NCI-H345 treated with DMSO at 0.1 percent for 48 hours (cell line): ENCODE results near the gene SH2D3C.
A peak's percentile ranks its signal among the peaks of the same experiment; 100 is the strongest.

ENCODE experiments used
- DNase-seq: peaks from one replicate; lab custom pipeline; 2025; ENCODE audit not compliant: unreplicated experiment; lab: John Stamatoyannopoulos, UW

The SH2D3C gene

GRCh38 chr9:127721391-127721821, 57.1 kb downstream of the SH2D3C start:
- DNase-seq: no peak

GRCh38 chr9:127720865-127721227, 57.6 kb downstream of the SH2D3C start:
- DNase-seq: no peak

DNA sequence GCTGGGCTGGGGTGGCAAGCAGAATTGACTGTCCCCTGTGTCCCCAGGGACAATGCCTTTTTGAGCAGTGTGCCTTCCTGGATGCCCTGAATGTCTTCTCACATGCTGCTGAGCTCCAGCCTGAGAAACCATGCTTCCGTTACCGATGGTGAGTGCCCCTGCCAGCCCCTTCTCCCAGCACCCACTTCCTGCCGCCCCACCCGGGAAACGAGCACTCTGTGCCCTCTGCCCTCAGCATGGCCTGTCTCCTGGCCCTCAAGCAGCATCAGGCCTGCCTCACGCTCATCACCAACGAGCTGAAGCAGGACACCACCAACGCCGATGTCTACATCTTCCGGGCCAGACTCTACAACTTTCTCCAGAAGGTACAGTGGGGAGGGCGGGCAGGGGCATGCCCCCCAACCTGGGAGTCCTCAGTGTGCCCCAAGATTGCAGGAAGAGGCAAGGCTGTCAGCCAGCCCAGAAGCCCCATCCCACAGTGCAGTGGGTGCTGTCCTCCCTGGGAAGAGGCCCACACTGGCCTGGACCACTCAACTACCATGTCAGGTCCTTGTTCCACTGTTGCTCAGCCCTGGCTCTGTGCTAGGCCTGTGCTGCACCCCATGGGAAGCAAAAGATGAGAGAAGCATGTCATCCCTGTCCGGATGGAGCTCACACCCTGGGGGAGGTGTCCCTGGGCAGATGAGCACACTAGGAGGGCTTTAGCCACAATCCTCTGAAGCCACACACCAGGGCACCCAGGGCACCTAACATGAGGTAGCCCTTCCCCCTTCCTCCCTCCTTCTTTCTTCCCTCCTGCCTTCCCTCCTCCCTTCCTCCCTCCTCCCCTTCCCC, 58.2 kb downstream of the SH2D3C start:
- no peak for DNase-seq

GRCh38 chr9:127717766-127718165, 60.7 kb downstream of the SH2D3C start:
- DNase-seq: no peak

DNA sequence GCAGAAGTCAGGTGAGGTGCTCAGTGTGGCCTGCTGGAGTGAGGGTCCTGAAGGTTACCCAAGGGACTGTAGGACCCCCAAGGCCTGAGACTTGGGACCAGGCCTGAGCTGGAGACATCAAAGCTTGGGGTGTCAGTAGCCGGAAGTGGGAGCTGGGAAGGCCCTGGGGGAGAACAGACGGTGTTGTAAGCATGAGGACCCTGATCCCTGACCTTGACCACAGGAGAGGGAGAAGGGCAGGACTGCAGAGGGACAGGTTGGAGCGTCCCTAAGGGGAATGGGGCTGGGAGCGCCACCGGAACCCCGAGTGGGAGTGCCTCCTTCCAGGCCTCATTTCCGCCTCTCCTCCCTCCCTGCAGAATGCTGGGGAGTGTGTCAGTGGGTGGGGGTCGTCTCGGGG, 62.1 kb downstream of the SH2D3C start:
- no peak for DNase-seq

DNA sequence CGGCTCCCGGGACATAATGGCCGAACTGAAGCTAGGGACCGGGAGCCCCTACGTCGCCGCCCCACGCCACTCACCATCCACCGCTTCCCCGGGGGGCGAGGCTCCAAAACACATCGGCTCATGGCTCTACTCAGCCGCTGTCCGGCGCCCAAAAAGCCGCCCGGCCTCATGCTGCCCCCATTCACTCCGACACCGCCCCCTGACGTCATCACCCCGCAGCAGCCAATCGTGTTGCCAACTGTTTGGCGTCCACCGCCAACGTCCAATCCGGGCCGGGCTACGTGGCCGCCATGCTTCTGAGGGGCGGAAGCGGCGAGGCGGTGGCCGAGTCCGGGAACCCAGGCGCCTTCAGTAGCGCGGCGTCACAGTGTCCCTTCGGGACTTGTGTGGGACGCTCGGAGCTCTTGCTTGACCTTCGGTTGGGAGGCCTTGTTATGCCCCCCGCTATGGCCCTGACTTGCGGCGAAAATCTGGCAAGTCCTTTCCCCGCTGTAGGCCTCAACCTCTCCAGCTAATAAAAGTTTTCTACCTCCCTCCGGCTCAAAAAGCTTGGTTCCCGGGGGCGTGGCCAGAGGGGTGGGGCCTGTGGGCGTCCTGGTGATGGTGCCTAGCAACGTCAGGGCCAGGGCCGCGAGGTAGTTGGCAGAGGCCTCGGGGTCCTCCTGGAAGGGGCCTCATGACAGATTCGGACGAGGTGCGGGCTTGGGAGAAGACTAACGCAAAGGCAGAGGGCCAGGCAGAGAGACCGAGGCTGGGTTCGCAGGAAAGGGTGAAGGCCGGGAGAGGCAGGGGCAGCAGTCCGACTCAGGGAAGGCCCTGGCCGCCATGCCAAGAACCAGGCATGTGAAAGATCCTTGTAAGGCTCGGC, 62.8 kb downstream of the SH2D3C start, which contains the start of the genes PTRH1 and TTC16:
Gene PTRH1 (minus strand): TSS at position 194 of the 868 bp plus-strand sequence. CDS start 24 bp downstream, at position 170.
Gene TTC16 (plus strand): TSS at position 610 of the 868 bp plus-strand sequence. CDS start 67 bp downstream, at position 677.
- peak; percentile 90 for DNase-seq

- DNase-seq: no peak
Observed at GRCh38 chr9:127714951-127715469, 63.5 kb downstream of the SH2D3C start.

DNA sequence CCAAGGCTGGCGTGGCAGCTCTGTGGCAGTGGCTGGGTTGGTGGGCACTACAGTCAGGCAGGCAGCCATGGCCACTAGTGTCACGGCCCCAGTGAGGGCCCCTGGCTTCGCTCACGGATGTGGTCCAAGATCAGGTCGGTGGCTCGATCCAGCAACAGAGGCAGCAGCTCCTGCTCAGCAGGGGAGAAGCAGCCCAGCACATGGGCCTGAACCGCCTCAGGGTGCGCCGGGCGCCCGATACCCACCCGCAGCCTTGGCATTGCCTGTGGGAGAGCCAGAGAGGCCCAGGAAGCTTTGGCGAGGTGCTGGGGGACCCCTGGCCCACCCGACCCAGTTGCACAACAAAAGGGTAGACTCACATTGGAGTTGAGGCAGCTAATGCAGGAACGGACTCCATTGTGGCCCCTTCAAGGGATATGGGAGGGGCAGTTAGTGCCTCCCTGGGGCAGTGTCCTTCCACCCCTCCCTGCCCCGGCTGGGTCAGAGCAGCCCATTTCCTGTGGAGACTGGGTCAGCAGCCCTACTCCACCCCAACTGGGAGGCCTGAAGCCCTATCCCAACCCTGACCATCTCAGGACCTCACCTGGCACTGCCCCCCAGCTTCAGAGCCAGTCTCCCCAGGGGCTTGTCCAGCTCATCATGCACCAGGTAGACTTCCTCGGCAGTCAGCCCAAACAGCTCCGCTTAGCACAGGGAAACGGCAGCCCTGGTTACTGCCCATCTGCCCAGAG, 64.3 kb downstream of the SH2D3C start:
- no peak for DNase-seq

GRCh38 chr9:127712867-127713266, 65.6 kb downstream of the SH2D3C start:
- no peak for DNase-seq

- DNase-seq: no peak
Observed at GRCh38 chr9:127712371-127712770, 66.1 kb downstream of the SH2D3C start.

DNA sequence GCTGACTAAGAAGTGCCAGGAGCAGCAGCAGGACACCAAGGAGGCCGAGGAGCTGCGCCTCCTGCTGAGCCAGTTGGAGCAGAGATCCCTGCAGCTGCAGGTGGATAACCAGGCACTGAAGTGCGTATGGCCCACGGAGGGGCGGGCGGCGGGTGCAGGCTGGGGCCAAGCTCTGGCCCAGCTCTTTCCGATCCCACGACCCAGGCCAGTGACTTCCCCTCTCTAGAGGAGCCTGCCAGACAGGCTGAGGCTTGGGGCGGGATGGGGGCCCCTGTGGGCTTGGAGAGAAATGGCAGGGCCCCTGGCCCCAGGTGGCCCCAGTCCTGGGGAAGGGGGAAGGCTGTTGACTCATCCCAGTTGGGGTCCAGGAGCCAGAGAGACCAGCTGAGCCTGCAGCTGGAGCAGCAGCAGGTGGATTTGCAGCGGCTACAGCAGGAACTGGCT, 66.6 kb downstream of the SH2D3C start:
- DNase-seq: peak; percentile 65

GRCh38 chr9:127711226-127711701, 67.2 kb downstream of the SH2D3C start:
- no peak for DNase-seq

DNA sequence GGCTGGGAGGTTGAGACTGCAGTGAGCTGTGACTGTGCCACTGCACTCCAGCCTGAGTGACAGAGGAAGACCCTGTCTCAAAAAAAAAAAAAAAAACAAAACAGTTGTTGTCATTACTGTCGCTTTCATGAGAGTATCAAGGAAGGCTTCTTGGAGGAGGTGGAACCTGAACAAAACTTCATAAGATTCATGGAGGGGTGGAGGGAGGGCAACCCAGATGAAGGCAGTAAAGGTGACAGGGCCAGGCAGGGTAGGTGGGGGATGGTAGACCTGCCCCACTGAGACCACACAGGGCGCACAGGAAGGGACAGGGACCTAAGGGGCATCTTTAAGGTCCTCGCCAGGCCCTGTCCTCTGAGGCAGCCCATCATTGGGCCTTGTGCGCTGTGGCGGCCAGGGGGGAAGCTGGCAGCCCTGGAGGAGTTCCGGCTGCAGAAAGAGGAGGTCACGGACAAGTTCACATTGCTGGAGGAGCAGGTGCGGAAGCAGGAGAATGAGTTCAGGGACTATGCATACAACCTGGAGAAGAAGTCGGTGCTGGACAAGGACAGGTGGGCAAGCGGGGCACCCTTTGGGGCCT, 68.2 kb downstream of the SH2D3C start:
- DNase-seq: no peak

- no peak for DNase-seq
Observed at GRCh38 chr9:127708952-127709587, 69.4 kb downstream of the SH2D3C start.

DNA sequence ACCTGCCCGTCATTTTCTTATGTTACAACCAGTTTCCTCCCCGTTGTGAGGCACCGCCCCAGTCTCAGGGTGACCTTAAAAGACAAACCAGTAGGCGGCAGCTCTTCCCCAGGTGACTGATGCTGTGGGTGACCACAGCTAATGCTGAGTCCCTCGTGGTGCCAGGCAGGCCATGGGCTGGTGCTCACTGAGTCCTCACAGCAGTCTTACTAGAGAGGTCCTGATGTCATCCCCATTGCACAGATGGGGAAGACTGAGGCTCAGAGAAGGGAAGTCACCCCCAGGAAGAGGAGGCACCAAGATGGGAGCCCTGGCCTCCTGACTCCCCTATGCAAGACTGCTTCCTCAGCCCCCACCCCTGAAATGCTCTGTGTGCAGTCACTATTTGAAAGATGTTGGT, 70.7 kb downstream of the SH2D3C start:
- no peak for DNase-seq

DNA sequence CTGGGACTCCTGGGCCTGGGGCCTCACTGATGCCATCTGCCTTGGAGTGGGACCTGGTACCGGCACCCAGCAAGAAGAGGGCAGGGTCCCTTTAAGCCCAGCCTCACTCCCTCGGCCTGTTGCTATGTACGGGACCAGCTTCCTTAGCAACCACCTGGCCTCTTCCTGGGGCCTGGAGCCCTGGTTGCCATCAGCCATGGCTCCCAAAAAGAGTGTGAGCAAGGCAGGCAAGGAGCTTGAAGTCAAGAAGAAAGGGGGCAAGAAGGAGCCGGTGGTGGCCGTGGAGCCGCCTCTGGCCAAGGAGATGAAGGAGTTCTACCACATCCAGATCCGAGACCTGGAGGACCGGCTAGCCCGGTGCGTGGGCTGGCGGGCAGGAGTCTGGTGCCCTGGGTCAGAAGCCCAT, 71.6 kb downstream of the SH2D3C start, which contains the start of gene CFAP157:
Gene CFAP157 (plus strand): TSS at position 153 of the 406 bp plus-strand sequence. CDS start 44 bp downstream, at position 197.
- no peak for DNase-seq

- DNase-seq: no peak
Observed at GRCh38 chr9:127705577-127706379, 72.7 kb downstream of the SH2D3C start.

DNA sequence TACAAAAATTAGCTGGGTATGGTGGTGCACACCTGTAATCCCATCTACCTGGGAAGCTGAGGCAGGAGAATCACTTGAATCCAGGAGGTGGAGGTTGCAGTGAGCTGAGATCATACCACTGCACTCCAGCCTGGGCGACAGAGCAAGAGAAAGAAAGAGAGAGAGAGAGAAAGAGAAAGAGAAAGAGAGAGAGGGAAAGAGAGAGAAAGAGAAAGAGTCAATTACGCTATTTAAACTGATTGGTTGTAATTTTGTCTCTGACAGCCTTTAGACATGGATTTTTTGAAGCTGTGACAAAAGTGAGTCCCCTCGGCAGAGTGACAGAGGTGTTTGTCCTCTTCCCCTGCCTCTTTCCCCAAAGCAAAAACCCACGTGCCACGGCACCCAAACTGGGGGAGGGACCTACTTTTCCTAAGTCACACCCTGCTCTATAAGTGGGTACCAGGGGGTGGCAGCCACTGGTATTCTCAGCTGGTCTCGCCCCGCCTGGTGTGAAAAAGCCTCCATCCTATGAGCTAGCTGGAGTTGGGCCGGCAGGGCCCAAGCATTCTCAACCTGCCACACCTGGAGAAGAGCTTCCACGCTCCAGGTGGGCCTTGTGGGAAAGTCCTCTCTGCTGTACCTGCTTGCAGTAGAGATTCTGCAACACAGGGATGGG, 75.0 kb downstream of the SH2D3C start:
- DNase-seq: no peak
